ENCODE results near the gene ATP10D.
A peak's percentile ranks its signal among the peaks of the same experiment; 100 is the strongest.
"Not testable (repeated sequence)": the region's sequence is repeated elsewhere in the genome, so short reads cannot be mapped to it uniquely, and the experiment has no call there.

ATP10D gene

GRCh38 chr4:47485047-47485692 is at the start of gene ATP10D:
Gene ATP10D (plus strand): TSS chr4:47485275. CDS start chr4:47512541, 27,266 bp downstream.
- peak; percentile 53 for DNase-seq (ENCODE audit: low read depth)

- no peak for DNase-seq (ENCODE audit: low read depth)
These were observed 42.1 kb upstream of the ATP10D start for GRCh38 chr4:47442980-47443379.

GRCh38 chr4:47444031-47444430 is 41.0 kb upstream of the ATP10D start:
- DNase-seq (ENCODE audit: low read depth), result no peak

- DNase-seq (ENCODE audit: low read depth), result no peak
These were observed 33.4 kb upstream of the ATP10D start for GRCh38 chr4:47451657-47452056.

- DNase-seq (ENCODE audit: low read depth), result no peak
These were observed 22.3 kb upstream of the ATP10D start for GRCh38 chr4:47462799-47463234.

GRCh38 chr4:47463235-47463956 is 21.7 kb upstream of the ATP10D start, which contains the start of gene COMMD8:
Gene COMMD8 (minus strand): TSS chr4:47463702. CDS start chr4:47463651, 51 bp downstream.
- DNase-seq (ENCODE audit: low read depth), result peak; percentile 98

GRCh38 chr4:47465004-47465403 is 20.1 kb upstream of the ATP10D start:
- DNase-seq (ENCODE audit: low read depth), result no peak

GRCh38 chr4:47466056-47466785 is 18.9 kb upstream of the ATP10D start:
- no peak for DNase-seq (ENCODE audit: low read depth)

GRCh38 chr4:47468706-47469365 is 16.2 kb upstream of the ATP10D start:
- DNase-seq (ENCODE audit: low read depth), result no peak

GRCh38 chr4:47469951-47470350 is 15.1 kb upstream of the ATP10D start:
- DNase-seq (ENCODE audit: low read depth), result no peak

- DNase-seq (ENCODE audit: low read depth), result no peak
These were observed 14.0 kb upstream of the ATP10D start for GRCh38 chr4:47471064-47471463.

- no peak for DNase-seq (ENCODE audit: low read depth)
These were observed 13.5 kb upstream of the ATP10D start for GRCh38 chr4:47471591-47471990.

GRCh38 chr4:47473141-47473750 is 11.8 kb upstream of the ATP10D start:
- no peak for DNase-seq (ENCODE audit: low read depth)

GRCh38 chr4:47474799-47475198 is 10.3 kb upstream of the ATP10D start:
- no peak for DNase-seq (ENCODE audit: low read depth)

- no peak for DNase-seq (ENCODE audit: low read depth)
These were observed 9.7 kb upstream of the ATP10D start for GRCh38 chr4:47475411-47475810.

- no peak for DNase-seq (ENCODE audit: low read depth)
These were observed 6.3 kb upstream of the ATP10D start for GRCh38 chr4:47478804-47479203.

GRCh38 chr4:47482326-47482725 is 2.7 kb upstream of the ATP10D start:
- no peak for DNase-seq (ENCODE audit: low read depth)

- DNase-seq (ENCODE audit: low read depth), result no peak
These were observed 1.3 kb upstream of the ATP10D start for GRCh38 chr4:47483745-47484144.

- DNase-seq (ENCODE audit: low read depth), result no peak
These were observed 907 bp upstream of the ATP10D start for GRCh38 chr4:47484168-47484567.

GRCh38 chr4:47485768-47486167 is 693 bp downstream of the ATP10D start:
- DNase-seq (ENCODE audit: low read depth), result no peak

GRCh38 chr4:47486231-47486673 is 1.2 kb downstream of the ATP10D start:
- DNase-seq (ENCODE audit: low read depth), result no peak

GRCh38 chr4:47486727-47487126 is 1.7 kb downstream of the ATP10D start:
- DNase-seq (ENCODE audit: low read depth), result not testable (repeated sequence)

All from stimulated activated CD8-positive, alpha-beta memory T cell treated with anti-CD3 and anti-CD28 coated beads, Interleukin-12 subunit alpha, Interleukin-12 subunit beta, amount 100 ng/mL, for 1 hour (primary cell).